Bronchial epithelial cell (primary cell): Measurements from ENCODE around the gene EEPD1. TPM values are rescaled to one million over a fixed set of nuclear protein-coding genes. Genes with fewer than 3 reads are reported as not detected.

Experiments
- DNase-seq: peaks from one replicate; pipeline ENCODE4 v3.0.0-alpha.2; 2010; ENCODE audit warnings: low read depth
- FAIRE-seq: peaks from 2 replicates; lab custom pipeline; 2011; peaks lifted over from hg19 to GRCh38; lab: Jason Lieb, UNC
- H3K27me3 ChIP-seq: 2 replicates; pipeline ENCODE4 v1.5.1; 2011; ENCODE audit warnings: low read length; ENCODE audit not compliant: control insufficient read depth, insufficient read depth
- H3K36me3 ChIP-seq: 2 replicates; pipeline ENCODE4 v1.5.1; 2011; ENCODE audit warnings: low read length; ENCODE audit not compliant: control insufficient read depth, insufficient read depth
- H3K4me3 ChIP-seq: 2 replicates; pipeline ENCODE4 v1.5.1; 2011; ENCODE audit warnings: mild to moderate bottlenecking, low read depth, low read length, control low read depth
- CTCF ChIP-seq: IDR thresholded peaks from 2 replicates; pipeline ENCODE4 v1.5.1; 2011; ENCODE audit warnings: mild to moderate bottlenecking, moderate library complexity, low read length, control low read depth, inconsistent platforms; ENCODE audit not compliant: insufficient read depth, severe bottlenecking
- total RNA-seq: library from RNA; depleted of rRNA; stranded (reverse); fragments of >200 nt; gene quantifications from 2 replicates; pipeline ENCODE4 v1.2.1, GENCODE V29; 2014

EEPD1 gene
- total RNA-seq, 1 donor from 2014 or later = 2.9 TPM

- no peaks in the 10 kb centered on the region for H3K36me3 ChIP-seq
- no peak overlapping the region for H3K4me3 ChIP-seq
- DNase-seq (no peak), FAIRE-seq (no peak)
- TF ChIP-seq CTCF = no peak
- H3K27me3 ChIP-seq = no peaks in the 10 kb centered on the region
These were observed 183.3 kb downstream of the EEPD1 start for GRCh38 chr7:36336390-36336789.

GRCh38 chr7:36338256-36338655 is 185.2 kb downstream of the EEPD1 start:
- Histone ChIP-seq H3K36me3 (no peaks in the 10 kb centered on the region), H3K4me3 (no peak overlapping the region), H3K27me3 (no peaks in the 10 kb centered on the region)
- no peak for TF ChIP-seq CTCF
- no peak for FAIRE-seq
- DNase-seq = peak; percentile 9

- no peaks in the 10 kb centered on the region for H3K36me3 ChIP-seq
- no peak overlapping the region for H3K4me3 ChIP-seq
- FAIRE-seq (no peak), DNase-seq (no peak)
- H3K27me3 ChIP-seq = no peaks in the 10 kb centered on the region
- no peak for TF ChIP-seq CTCF
These were observed 190.5 kb downstream of the EEPD1 start for GRCh38 chr7:36343548-36343947.

GRCh38 chr7:36344622-36345021 is 191.6 kb downstream of the EEPD1 start:
- no peak for TF ChIP-seq CTCF
- Histone ChIP-seq H3K36me3 (no peaks in the 10 kb centered on the region), H3K4me3 (no peak overlapping the region), H3K27me3 (no peaks in the 10 kb centered on the region)
- FAIRE-seq (no peak), DNase-seq (no peak)

- no peak for FAIRE-seq
- TF ChIP-seq CTCF = no peak
- Histone ChIP-seq H3K4me3 (no peak overlapping the region), H3K36me3 (no peaks in the 10 kb centered on the region), H3K27me3 (no peaks in the 10 kb centered on the region)
- peak; percentile 11 for DNase-seq
These were observed 193.3 kb downstream of the EEPD1 start for GRCh38 chr7:36346260-36346831.

GRCh38 chr7:36348256-36348655 is 195.2 kb downstream of the EEPD1 start:
- no peak for DNase-seq
- no peak overlapping the region for H3K4me3 ChIP-seq
- TF ChIP-seq CTCF = no peak
- H3K27me3 ChIP-seq = no peaks in the 10 kb centered on the region
- FAIRE-seq = no peak
- no peaks in the 10 kb centered on the region for H3K36me3 ChIP-seq
